Measurements from ENCODE around the gene CPO.

CPO gene

GRCh38 chr2:206978746-206979145, 39.4 kb downstream of the CPO start:
- no peak for DNase-seq

- no peak for DNase-seq
These were observed 40.0 kb downstream of the CPO start for GRCh38 chr2:206979365-206979764.

- DNase-seq = no peak
These were observed 40.6 kb downstream of the CPO start for GRCh38 chr2:206979922-206980321.

GRCh38 chr2:206980413-206980812, 41.1 kb downstream of the CPO start:
- no peak for DNase-seq

GRCh38 chr2:206981086-206981674, 41.9 kb downstream of the CPO start:
- no peak for DNase-seq

- peak in 1 of 4 experiments; percentile 7 for DNase-seq
These were observed 42.5 kb downstream of the CPO start for GRCh38 chr2:206981739-206982340.

- no peak for DNase-seq
These were observed 43.1 kb downstream of the CPO start for GRCh38 chr2:206982360-206982955.

- no peak for DNase-seq
These were observed 44.0 kb downstream of the CPO start for GRCh38 chr2:206983161-206983859.

GRCh38 chr2:206984206-206984605, 44.9 kb downstream of the CPO start:
- no peak for DNase-seq

GRCh38 chr2:206986943-206987342, 47.6 kb downstream of the CPO start:
- no peak for DNase-seq

- DNase-seq = no peak
These were observed 48.5 kb downstream of the CPO start for GRCh38 chr2:206987810-206988209.

GRCh38 chr2:206988884-206989283, 49.6 kb downstream of the CPO start:
- DNase-seq = no peak

- no peak for DNase-seq
These were observed 50.0 kb downstream of the CPO start for GRCh38 chr2:206989311-206989710.

GRCh38 chr2:206990360-206990759, 51.0 kb downstream of the CPO start:
- DNase-seq = no peak

- no peak for DNase-seq
These were observed 51.8 kb downstream of the CPO start for GRCh38 chr2:206991070-206991469.

GRCh38 chr2:206993396-206993911, 54.1 kb downstream of the CPO start:
- DNase-seq = no peak

- DNase-seq = no peak
These were observed 54.6 kb downstream of the CPO start for GRCh38 chr2:206993964-206994363.

GRCh38 chr2:206996556-206997065, 57.3 kb downstream of the CPO start:
- no peak for DNase-seq

GRCh38 chr2:207008105-207008990, 69.0 kb downstream of the CPO start:
- DNase-seq = no peak

- DNase-seq = no peak
These were observed 73.1 kb downstream of the CPO start for GRCh38 chr2:207012461-207012860.

GRCh38 chr2:207014424-207014823, 75.1 kb downstream of the CPO start:
- DNase-seq = no peak

- no peak for DNase-seq
These were observed 76.6 kb downstream of the CPO start for GRCh38 chr2:207015901-207016300.

All from activated CD4-positive, CD25-positive, alpha-beta regulatory T cell (primary cell).